GM21360 (cell line): ENCODE measurements around the gene SH3BGRL2.
"Not testable (repeated sequence)": the region's sequence is repeated elsewhere in the genome, so short reads cannot be mapped to it uniquely, and the experiment has no call there.

ENCODE experiments used
- ATAC-seq: cut with Tn5 transposase; IDR thresholded peaks from one replicate; pipeline ENCODE4 v1.9.1; 2021; ENCODE audit warnings: mild to moderate bottlenecking, moderate library complexity; ENCODE audit not compliant: unreplicated experiment

SH3BGRL2 gene

DNA sequence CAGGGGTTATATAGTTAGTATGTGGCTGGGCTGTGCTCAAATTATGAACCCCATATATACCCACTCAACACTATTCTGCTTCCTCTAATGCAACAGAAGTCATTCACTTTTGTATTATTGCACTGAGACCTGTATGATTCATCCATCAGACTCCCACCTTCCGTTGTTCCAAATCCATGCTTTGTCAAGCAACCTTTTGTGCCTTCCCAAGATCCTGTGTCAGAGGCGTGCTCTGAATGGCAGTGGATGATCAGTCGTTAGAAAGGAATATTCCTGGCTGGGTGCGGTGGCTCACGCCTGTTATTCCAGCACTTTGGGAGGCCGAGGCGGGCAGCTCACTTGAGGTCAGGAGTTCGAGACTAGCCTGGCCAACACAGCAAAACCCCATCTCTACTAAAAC, 103.2 kb downstream of the SH3BGRL2 start:
- ATAC-seq, result no peak

DNA sequence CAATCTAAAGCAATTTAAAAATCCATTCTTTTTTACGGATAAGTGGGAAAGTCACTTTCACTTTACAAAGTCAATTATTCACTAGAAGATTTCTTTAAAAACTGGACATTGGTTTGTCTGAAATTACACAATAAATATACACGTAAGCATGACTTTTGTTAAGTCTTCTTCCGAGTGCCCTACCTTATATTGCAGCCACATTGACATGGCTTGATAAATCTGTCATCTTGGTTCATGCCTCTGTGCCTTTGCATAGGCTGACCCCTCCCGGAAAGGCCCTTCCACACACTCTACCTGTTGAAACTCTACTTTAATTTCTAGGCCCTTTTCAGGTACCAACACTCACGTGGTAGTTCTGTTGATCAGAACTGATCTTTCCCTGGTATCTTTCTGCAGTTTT, 104.1 kb downstream of the SH3BGRL2 start:
- no peak for ATAC-seq

GRCh38 chr6:79737172-79737571, 106.0 kb downstream of the SH3BGRL2 start:
- ATAC-seq, result no peak

DNA sequence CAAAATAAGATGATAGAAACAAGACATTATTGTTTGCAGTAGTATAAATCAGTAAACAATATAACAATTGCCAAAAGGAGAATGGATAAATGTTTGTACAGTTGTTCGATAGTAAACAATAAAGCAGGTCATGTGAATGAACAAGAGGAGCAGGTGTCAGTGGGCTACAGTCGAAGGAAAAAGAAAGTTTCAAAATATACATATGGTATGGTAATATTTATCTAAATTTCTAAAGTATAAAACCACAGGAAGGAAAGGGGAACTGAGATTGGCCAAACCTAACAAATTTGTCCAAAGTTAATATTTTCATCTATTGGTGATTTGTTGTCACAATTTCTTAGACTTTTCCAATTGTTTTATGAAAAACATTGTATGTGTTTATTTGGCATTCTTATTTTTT, 110.9 kb downstream of the SH3BGRL2 start:
- ATAC-seq, result no peak

- not testable (repeated sequence) for ATAC-seq
Observed at GRCh38 chr6:79745282-79745681, 114.2 kb downstream of the SH3BGRL2 start.

DNA sequence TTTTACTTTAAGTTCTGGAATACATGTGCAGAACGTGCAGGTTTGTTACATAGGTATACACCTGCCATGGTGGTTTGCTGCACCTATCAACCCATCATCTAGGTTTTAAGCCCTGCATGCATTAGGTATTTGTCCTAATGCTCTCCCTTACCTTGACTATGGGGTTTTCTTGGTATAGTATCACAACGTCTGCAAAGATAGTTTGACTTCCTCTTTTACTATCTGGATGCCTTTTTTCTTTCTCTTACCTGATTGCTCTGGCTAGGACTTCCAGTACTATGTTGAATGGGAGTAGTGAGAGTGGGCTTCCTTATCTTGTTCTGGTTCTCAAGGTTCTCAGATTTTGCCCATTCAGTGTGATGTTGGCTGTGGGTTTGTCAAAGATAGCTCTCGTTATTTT, 115.2 kb downstream of the SH3BGRL2 start:
- not testable (repeated sequence) for ATAC-seq

- ATAC-seq, result no peak
Observed at GRCh38 chr6:79750806-79751205, 119.7 kb downstream of the SH3BGRL2 start.
